RWPE1 (cell line): ENCODE data around the gene GGN.
"Not testable (repeated sequence)": the region's sequence is repeated elsewhere in the genome, so short reads cannot be mapped to it uniquely, and the experiment has no call there.

Experiments
- CTCF ChIA-PET: fragments of 350-600 bp; sonication (Branson Sonifier 250); formaldehyde crosslinking; extraction: SDS; loops from one replicate; lab custom pipeline; 2021; lab: Yijun Ruan, JAX
- POLR2A ChIA-PET: fragments of 400-600 bp; formaldehyde crosslinking; extraction: SDS; loops from one replicate; lab custom pipeline; 2020; ENCODE audit warnings: antibody characterized with exemption; ENCODE audit not compliant: low non-redundant PET; lab: Yijun Ruan, JAX
- DNase-seq: peaks from one replicate; pipeline ENCODE4 v3.0.0; 2012; ENCODE audit warnings: low spot score
- H3K27ac ChIP-seq: fragments of 450-650 bp; 2 replicates; pipeline ENCODE4 v1.5.1; 2017
- CTCF ChIP-seq: fragments of 450-650 bp; conservative IDR thresholded peaks from 2 replicates; pipeline ENCODE4 v1.5.1; 2017; ENCODE audit warnings: low read depth, mild to moderate bottlenecking

Gene GGN

DNA sequence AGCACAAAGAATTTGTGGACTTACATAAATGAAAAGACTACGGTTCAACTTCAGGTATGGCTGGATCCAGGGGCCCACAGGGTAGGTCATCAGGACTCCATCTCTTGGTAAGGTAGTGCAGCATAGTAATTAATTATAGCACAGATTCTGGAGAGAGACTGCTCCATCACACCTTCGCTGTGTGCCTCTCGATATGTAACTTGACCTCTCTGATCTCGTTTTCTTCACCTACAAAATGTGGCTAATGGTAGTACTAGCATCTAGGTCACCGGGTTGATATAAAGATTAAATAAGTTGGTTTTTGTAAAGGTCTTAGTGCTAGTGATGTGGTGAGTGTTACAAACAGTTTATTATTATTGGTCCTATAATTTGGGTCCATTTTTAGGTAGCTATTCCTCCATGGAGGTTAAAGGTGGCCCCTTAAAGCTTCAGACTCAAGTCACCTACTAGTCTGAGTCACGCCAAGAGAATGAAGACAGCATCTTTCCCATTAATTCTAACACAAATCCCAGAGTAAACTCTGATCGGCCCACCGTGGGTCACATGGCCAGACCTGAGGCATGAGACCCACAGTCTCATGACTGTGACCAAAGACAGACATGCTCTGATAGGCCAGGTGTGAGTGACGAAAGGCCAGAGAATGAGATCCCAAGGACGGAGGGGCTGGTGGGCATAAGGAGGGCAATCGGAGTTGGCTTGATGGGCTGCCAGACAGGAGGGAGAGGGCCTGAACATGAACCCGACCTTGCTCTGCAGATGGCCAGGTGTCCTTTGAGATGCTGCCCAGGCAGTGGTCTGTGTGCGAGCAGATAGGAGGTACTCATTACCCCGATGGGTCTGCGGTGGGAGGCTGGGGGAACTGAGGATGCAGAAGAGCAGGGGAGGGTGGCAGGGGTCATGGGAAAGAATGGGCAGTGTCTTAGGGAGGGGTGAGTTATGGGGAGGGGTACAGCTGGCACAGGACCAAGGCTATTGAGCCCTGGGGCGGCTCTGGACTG is 31.8 kb downstream of the GGN start:
- no peak overlapping the region for H3K27ac ChIP-seq
- DNase-seq, result no peak
- CTCF ChIA-PET, result no interaction called here
- no peak for TF ChIP-seq CTCF
- POLR2A ChIA-PET, result interaction anchor here (0.7 kb wide), 1 partner anchor 324 kb away, joined by 3 read pairs; no protein-coding TSS in a partner anchor

GRCh38 chr19:38352611-38353010 is 35.2 kb downstream of the GGN start:
- DNase-seq, result no peak
- H3K27ac ChIP-seq, result no peak overlapping the region
- no peak for TF ChIP-seq CTCF
- CTCF ChIA-PET, result no interaction called here
- POLR2A ChIA-PET, result interaction anchor here (0.6 kb wide), 1 partner anchor 830 kb away, joined by 4 read pairs; no protein-coding TSS in a partner anchor

DNA sequence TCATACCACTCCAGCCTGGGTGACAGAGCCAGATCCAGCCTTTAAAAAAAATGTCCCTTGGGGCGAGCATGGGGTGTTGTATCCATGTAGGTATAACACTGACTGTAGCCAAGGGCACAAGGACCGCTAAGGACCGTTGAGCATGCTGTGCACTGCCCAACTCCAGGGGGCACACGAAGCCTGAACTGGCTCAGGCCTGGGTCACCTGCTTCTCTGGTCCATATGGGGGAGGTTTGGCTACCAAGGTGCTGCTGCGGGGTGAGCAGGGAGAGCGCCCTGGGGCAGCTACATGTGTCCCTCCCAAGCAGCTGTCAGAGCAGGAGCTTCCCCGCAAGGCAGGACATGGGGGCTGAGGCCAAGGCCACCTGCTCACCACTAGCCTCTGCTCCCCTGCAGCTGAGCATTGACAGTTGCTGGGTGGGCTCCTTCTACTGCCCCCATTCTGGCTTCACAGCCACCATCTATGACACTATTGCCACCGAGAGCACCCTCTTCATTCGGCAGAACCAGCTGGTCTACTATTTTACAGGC is 35.9 kb downstream of the GGN start:
- DNase-seq, result no peak
- POLR2A ChIA-PET, result no interaction called here
- CTCF ChIA-PET, result interaction anchor here (0.7 kb wide), 1 partner anchor 33 kb away, joined by 3 read pairs; no protein-coding TSS in a partner anchor
- H3K27ac ChIP-seq, result no peak overlapping the region
- TF ChIP-seq CTCF, result no peak

GRCh38 chr19:38350883-38351282 is 37.0 kb downstream of the GGN start:
- ChIA-PET CTCF (interaction anchor here (0.7 kb wide), 1 partner anchor 34 kb away, joined by 3 read pairs; no protein-coding TSS in a partner anchor), POLR2A (no interaction called here)
- no peak for TF ChIP-seq CTCF
- no peak for DNase-seq
- H3K27ac ChIP-seq, result no peak overlapping the region

DNA sequence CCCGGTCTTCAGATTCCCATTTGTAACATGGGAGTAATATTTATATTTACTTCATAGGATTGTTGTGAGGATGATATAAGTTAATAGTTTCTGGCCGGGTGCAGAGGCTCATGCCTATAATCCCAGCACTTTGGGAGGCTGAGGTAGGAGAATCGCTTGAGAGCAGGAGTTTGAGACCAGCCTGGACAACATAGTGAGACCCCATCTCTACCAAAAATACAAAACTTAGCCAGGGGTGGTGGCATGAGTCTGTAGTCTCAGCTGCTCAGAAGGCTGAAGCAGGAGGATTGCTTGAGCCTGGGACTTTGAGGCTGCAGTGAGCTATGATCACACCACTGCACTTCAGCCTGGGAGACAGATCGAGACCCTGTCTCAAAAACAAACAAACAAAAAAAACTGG is 41.0 kb downstream of the GGN start:
- no peak overlapping the region for H3K27ac ChIP-seq
- no peak for DNase-seq
- POLR2A ChIA-PET, result interaction anchor here (0.6 kb wide), 1 partner anchor 213 kb away, joined by 10 read pairs; no protein-coding TSS in a partner anchor
- CTCF ChIA-PET, result interaction anchor here (0.7 kb wide), 1 partner anchor 103 kb away, joined by 3 read pairs; no protein-coding TSS in a partner anchor
- no peak for TF ChIP-seq CTCF

DNA sequence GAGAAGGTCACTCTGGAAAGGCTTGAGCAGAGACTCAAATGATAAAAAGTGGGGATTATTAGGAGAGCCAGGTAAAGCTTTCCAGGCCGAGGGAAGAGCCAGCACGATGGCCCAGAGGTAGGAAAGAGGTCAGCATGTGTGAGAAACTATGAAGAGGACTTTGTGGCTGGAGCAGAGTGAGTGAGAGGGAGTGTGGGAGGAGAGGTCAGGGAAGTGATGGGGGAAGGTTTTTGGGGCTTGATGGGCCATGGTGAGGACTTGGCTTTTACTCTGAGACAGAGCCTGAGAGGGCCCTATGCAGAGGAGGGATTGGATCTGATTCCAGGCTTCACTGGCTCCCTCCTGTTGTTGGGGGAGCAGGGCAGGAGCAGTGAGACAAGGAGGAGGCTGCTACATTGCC is 46.9 kb downstream of the GGN start:
- no peak for DNase-seq
- H3K27ac ChIP-seq, result peak overlapping the region; percentile 16; the same call in 1 of the 2 replicates
- CTCF ChIA-PET, result no interaction called here
- POLR2A ChIA-PET, result no interaction called here
- TF ChIP-seq CTCF, result no peak

DNA sequence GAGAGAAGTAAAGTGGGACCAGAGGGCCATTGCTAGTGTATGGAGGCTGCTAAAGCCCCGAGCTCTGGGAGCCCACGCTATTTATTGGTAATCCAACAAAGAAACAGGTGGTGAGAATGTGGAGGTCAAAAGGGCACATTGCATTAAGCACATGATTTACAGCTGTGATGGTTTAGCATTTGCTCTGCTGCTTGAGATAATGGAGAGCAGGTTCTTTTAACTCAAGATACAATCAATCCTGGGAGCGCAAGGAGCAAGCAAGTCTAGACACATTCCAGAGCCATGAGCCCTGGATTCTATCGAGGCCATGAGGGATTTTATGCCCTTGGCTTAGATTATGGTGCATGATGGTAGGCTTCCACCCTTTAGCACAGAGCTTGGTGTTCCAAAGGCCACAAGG is 48.8 kb downstream of the GGN start:
- CTCF ChIA-PET, result interaction anchor here (0.7 kb wide), 2 partner anchors 15 to 70 kb away, joined by 3 read pairs; no protein-coding TSS in a partner anchor
- 0 out of 2 replicates have a peak overlapping the region, but pooled peaks have one; percentile 36 for H3K27ac ChIP-seq
- POLR2A ChIA-PET, DNase-seq: not testable (repeated sequence)
